ENCODE results near the gene HOXB3.

- TF ChIP-seq RCOR1 (IDR thresholded peaks at IDR 0.05; ENCODE audit: insufficient replicate concordance, low read length) (no peak), MXI1 (IDR thresholded peaks at IDR 0.05; ENCODE audit: borderline replicate concordance, low read depth, low read length) (no peak), POLR2A (IDR thresholded peaks at IDR 0.05; ENCODE audit: low read depth, low read length) (no peak), MAFK (IDR thresholded peaks at IDR 0.05; ENCODE audit: low read depth, low read length) (no peak), RAD21 (IDR thresholded peaks at IDR 0.05; ENCODE audit: low read length) (no peak), CEBPB (IDR thresholded peaks at IDR 0.05; ENCODE audit: low read depth, low read length) (no peak), BHLHE40 (IDR thresholded peaks at IDR 0.05; ENCODE audit: low read depth, low read length) (peak; percentile 70)
- TF ChIP-seq, protein P1, sequence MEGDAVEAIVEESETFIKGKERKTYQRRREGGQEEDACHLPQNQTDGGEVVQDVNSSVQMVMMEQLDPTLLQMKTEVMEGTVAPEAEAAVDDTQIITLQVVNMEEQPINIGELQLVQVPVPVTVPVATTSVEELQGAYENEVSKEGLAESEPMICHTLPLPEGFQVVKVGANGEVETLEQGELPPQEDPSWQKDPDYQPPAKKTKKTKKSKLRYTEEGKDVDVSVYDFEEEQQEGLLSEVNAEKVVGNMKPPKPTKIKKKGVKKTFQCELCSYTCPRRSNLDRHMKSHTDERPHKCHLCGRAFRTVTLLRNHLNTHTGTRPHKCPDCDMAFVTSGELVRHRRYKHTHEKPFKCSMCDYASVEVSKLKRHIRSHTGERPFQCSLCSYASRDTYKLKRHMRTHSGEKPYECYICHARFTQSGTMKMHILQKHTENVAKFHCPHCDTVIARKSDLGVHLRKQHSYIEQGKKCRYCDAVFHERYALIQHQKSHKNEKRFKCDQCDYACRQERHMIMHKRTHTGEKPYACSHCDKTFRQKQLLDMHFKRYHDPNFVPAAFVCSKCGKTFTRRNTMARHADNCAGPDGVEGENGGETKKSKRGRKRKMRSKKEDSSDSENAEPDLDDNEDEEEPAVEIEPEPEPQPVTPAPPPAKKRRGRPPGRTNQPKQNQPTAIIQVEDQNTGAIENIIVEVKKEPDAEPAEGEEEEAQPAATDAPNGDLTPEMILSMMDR (conservative IDR thresholded peaks at IDR 0.05; ENCODE audit: low read depth, low read length): no peak
Measured at GRCh38 chr17:48547808-48548522, 42.1 kb downstream of the HOXB3 start.
